Thoracic aorta (tissue), 2 donors: Measurements from ENCODE around the gene CCDC116. TPM values are rescaled to one million over a fixed set of nuclear protein-coding genes. Genes with fewer than 3 reads are reported as not detected.

Experiments used
- ATAC-seq: fragments of 150-250 bp; one replicate; pipeline ENCODE4 v1.8.0; 2017; ENCODE audit warnings: low read depth; ENCODE audit not compliant: insufficient number of reproducible peaks, low FRiP score
- DNase-seq: peaks from one replicate; pipeline ENCODE4 v3.0.0-alpha.2; 2020; ENCODE audit warnings: low spot score
- H3K27ac ChIP-seq, 2 donors: fragments of 200-600 bp; sonication (generic); 1 replicate in 1 of 2; 2 replicates in 1 of 2; pipeline ENCODE4 v1.5.1; 2016; ENCODE audit warnings: mild to moderate bottlenecking in 2 of 2, moderate library complexity in 2 of 2
- H3K27me3 ChIP-seq: fragments of 200-600 bp; sonication (generic); replicated peaks from 2 replicates; pipeline ENCODE4 v1.6.0; 2016; ENCODE audit warnings: mild to moderate bottlenecking; ENCODE audit not compliant: insufficient read depth
- H3K36me3 ChIP-seq: fragments of 200-600 bp; sonication (generic); one replicate; pipeline ENCODE4 v1.5.1; 2016
- H3K4me1 ChIP-seq, 2 donors: fragments of 200-600 bp; sonication (generic); 1 replicate in 1 of 2; 2 replicates in 1 of 2; pipeline versions ENCODE4 v1.5.1 to v1.6.0; 2016; ENCODE audit warnings: low read depth in 2 of 2, mild to moderate bottlenecking in 1 of 2; ENCODE audit not compliant: control insufficient read depth in 1 of 2
- H3K4me3 ChIP-seq: fragments of 200-600 bp; sonication (generic); 2 replicates; pipeline ENCODE4 v1.5.1; 2016; ENCODE audit warnings: mild to moderate bottlenecking
- H3K9me3 ChIP-seq: fragments of 200-600 bp; sonication (generic); 2 replicates; pipeline ENCODE4 v1.5.1; 2016
- total RNA-seq, 2 donors: library from RNA; depleted of rRNA; stranded (reverse); fragments of >200 nt; gene quantifications; one replicate each; pipeline versions ENCODE4 v1.1.0 to v1.2.3, GENCODE V29; 2016
- TF ChIP-seq, protein P1 (sequence below): fragments of 200-600 bp; sonication (generic); IDR thresholded peaks from one replicate; pipeline ENCODE4 v1.5.1; 2019; ENCODE audit warnings: antibody characterized with exemption

CCDC116 gene
- total RNA-seq, 2 donors from 2014 or later: 0.71 TPM; not detected in 1

DNA sequence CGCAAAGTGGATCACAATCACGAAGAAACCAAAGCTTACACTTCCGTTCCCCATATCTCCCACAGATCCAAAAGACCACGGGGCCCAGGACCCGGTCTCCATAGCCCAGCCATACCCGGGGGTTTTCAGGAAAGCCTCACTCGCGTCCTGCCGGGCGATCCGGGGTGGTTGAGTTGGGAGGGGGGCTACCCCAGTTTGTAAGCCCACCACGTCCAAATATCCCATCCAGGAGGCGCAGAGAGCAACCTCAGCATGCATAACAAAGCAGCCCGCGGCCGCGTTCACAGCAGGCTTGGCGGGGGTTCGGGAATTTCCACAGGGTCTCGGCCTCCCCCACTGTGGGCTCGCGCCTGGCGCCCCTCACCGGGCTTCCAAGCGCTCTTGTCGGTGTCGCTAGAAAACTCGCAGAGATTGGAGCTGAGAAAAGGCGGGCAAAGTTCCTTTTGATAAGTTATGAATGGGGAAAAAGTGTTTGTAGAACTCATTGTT, 19.0 kb downstream of the CCDC116 start:
- Histone ChIP-seq H3K4me1 (peaks cover 6 to 14% of the 10 kb centered on the region in 2 donors), H3K4me3 (peak overlapping the region; percentile 97), H3K36me3 (no peaks in the 10 kb centered on the region), H3K27me3 (no peaks in the 10 kb centered on the region), H3K9me3 (no peaks in the 10 kb centered on the region), H3K27ac (no peak overlapping the region)
- TF ChIP-seq, protein P1, sequence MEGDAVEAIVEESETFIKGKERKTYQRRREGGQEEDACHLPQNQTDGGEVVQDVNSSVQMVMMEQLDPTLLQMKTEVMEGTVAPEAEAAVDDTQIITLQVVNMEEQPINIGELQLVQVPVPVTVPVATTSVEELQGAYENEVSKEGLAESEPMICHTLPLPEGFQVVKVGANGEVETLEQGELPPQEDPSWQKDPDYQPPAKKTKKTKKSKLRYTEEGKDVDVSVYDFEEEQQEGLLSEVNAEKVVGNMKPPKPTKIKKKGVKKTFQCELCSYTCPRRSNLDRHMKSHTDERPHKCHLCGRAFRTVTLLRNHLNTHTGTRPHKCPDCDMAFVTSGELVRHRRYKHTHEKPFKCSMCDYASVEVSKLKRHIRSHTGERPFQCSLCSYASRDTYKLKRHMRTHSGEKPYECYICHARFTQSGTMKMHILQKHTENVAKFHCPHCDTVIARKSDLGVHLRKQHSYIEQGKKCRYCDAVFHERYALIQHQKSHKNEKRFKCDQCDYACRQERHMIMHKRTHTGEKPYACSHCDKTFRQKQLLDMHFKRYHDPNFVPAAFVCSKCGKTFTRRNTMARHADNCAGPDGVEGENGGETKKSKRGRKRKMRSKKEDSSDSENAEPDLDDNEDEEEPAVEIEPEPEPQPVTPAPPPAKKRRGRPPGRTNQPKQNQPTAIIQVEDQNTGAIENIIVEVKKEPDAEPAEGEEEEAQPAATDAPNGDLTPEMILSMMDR: no peak
- DNase-seq: no peak
- ATAC-seq: no peak

DNA sequence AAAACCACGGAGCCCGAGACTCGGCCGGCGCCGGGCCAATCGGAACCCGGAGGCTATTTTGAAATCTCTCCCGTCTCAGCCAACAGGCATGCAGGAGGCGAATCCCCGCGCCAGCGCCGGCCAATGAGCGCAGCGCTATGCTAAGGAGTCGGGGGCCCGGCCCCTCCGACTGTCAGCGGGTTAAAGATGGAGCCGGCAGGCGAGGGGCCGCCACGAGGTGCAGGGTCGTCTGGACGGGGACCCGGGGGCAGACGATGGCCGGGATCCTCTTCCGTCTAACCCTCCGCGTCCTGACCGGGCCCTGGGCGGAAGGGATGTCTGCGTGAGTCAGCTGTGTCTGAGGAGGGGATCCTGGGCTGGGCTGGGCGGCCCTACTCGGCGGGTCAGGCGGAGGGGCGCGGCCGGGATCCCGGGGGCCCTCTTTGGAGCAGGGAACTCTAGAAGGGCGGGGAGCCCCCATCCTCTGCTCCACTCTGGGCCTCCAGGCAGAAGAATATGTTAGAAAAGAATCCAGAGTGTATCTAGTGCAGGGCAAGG, 19.5 kb downstream of the CCDC116 start:
- TF ChIP-seq, protein P1: no peak
- DNase-seq: no peak
- H3K4me3 ChIP-seq: peak overlapping the region; percentile 97
- no peaks in the 10 kb centered on the region for H3K27me3 ChIP-seq
- peak; percentile 79 for ATAC-seq
- no peaks in the 10 kb centered on the region for H3K36me3 ChIP-seq
- peaks cover 6 to 14% of the 10 kb centered on the region in 2 donors for H3K4me1 ChIP-seq
- H3K9me3 ChIP-seq: no peaks in the 10 kb centered on the region
- no peak overlapping the region for H3K27ac ChIP-seq

- ATAC-seq (no peak), DNase-seq (no peak)
- no peak overlapping the region for H3K27ac ChIP-seq
- H3K4me3 ChIP-seq: peak overlapping the region; percentile 97
- no peaks in the 10 kb centered on the region for H3K36me3 ChIP-seq
- no peaks in the 10 kb centered on the region for H3K9me3 ChIP-seq
- H3K4me1 ChIP-seq: peaks cover 6 to 21% of the 10 kb centered on the region in 2 donors
- TF ChIP-seq, protein P1: no peak
- no peaks in the 10 kb centered on the region for H3K27me3 ChIP-seq
Observed at GRCh38 chr22:21652547-21653545, 20.3 kb downstream of the CCDC116 start.

DNA sequence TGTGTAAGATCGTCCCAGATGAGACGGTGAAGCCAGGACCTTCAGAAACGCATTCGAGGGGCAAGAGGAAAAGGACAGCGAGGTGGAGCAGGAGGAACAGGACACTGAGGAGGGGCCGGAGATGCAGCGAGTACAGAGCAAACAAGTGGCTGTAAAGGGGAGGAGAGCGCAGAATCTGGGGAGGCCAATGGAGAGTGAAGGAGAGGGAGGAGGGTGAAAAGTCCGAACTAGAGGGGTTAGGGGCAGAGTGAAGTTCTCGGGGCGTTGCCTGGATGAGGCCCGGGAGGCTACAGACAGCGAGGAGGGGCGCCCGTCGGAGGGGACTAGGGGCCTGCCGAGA, 24.4 kb downstream of the CCDC116 start:
- ATAC-seq (no peak), DNase-seq (no peak)
- no peaks in the 10 kb centered on the region for H3K36me3 ChIP-seq
- peaks cover 0 to 12% of the 10 kb centered on the region in 2 donors for H3K4me1 ChIP-seq
- H3K9me3 ChIP-seq: no peaks in the 10 kb centered on the region
- H3K27ac ChIP-seq: no peak overlapping the region
- no peaks in the 10 kb centered on the region for H3K27me3 ChIP-seq
- peak overlapping the region; percentile 70 for H3K4me3 ChIP-seq
- TF ChIP-seq, protein P1: no peak

- TF ChIP-seq, protein P1: peak; percentile 20
- H3K36me3 ChIP-seq: no peaks in the 10 kb centered on the region
- H3K27me3 ChIP-seq: no peaks in the 10 kb centered on the region
- ATAC-seq (no peak), DNase-seq (no peak)
- H3K27ac ChIP-seq: no peak overlapping the region
- H3K4me3 ChIP-seq: peak overlapping the region; percentile 70
- no peaks in the 10 kb centered on the region for H3K9me3 ChIP-seq
- H3K4me1 ChIP-seq: peaks cover 0 to 10% of the 10 kb centered on the region in 2 donors
Observed at GRCh38 chr22:21657360-21658032, 24.9 kb downstream of the CCDC116 start.
